Stimulated activated CD4-positive, alpha-beta T cell treated with anti-CD3 and anti-CD28 coated beads, TNF-alpha, amount 100 ng/mL, for 48 hours (primary cell): ENCODE data around the gene USH2A.

ENCODE experiments used
- DNase-seq, 3 donors: peaks; one replicate each; pipeline ENCODE4 v3.0.0-alpha.2; 2020; ENCODE audit warnings: low read depth in 3 of 3

The USH2A gene, protein sequence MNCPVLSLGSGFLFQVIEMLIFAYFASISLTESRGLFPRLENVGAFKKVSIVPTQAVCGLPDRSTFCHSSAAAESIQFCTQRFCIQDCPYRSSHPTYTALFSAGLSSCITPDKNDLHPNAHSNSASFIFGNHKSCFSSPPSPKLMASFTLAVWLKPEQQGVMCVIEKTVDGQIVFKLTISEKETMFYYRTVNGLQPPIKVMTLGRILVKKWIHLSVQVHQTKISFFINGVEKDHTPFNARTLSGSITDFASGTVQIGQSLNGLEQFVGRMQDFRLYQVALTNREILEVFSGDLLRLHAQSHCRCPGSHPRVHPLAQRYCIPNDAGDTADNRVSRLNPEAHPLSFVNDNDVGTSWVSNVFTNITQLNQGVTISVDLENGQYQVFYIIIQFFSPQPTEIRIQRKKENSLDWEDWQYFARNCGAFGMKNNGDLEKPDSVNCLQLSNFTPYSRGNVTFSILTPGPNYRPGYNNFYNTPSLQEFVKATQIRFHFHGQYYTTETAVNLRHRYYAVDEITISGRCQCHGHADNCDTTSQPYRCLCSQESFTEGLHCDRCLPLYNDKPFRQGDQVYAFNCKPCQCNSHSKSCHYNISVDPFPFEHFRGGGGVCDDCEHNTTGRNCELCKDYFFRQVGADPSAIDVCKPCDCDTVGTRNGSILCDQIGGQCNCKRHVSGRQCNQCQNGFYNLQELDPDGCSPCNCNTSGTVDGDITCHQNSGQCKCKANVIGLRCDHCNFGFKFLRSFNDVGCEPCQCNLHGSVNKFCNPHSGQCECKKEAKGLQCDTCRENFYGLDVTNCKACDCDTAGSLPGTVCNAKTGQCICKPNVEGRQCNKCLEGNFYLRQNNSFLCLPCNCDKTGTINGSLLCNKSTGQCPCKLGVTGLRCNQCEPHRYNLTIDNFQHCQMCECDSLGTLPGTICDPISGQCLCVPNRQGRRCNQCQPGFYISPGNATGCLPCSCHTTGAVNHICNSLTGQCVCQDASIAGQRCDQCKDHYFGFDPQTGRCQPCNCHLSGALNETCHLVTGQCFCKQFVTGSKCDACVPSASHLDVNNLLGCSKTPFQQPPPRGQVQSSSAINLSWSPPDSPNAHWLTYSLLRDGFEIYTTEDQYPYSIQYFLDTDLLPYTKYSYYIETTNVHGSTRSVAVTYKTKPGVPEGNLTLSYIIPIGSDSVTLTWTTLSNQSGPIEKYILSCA (N-terminal part only)

DNA sequence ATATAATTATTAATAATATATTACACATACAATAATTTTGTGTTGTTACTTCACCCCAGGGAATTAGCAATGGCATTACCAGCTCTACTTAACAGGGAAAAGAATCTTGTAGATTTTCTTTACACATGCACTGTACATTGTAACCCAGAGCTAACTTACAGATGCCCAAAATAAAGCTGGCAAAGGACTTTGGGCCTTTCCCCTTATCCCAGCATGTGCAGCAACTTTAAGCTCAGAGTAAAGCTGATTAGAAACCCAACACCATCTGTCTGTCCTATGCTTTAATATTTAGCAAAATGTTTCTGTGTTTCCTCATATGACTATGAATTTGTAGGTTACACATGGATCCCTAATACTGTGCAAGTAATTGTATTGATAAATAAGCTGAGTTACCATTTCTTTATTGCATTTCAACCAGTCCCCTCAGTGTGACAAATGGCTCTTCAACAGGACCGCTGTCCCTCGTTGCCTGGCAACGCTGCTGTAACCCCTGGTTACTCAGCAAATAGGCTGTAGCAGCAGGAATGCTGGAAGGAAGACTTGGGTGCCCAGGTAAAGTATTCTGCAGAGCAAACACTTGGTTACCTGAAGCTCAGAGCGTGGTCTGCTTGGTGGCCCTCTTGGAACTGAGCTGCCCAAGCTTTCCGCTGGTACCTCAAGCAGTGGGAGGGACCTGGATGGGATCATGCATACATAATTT is at the start of gene USH2A:
TSS of gene USH2A (minus strand) at position 628 of the 700 bp plus-strand sequence. CDS start 1,112 bp downstream, outside the sequence.
- DNase-seq: no peak

DNA sequence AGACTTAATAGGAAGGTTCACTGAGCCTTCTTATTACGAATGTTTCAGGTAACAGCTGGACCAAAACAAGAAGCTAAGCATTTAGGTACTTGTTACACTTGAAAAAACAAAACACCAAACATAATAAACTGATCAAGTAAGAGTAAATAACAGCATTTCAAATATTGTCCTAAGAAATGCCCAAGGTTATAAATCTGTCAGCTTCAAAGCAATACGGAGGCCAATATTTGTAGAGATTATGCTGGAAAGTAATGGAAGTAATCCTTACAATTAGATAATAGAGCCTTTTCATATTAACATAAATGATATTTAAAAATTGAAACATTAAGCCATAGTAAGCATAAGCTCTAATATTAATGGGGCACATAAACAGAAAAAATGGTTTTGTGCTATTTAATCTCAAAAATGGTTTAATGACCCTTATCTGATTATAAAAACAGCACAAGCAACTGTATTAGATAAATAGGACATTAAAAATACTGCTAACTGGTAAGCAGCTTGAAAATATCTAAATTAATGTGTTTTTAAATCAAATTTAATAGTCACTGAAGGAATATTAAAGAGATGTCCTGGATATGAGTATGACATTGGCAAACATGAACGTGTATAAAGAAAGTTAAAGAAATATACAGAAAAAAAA is 43.0 kb upstream of the USH2A start:
- DNase-seq: no peak

DNA sequence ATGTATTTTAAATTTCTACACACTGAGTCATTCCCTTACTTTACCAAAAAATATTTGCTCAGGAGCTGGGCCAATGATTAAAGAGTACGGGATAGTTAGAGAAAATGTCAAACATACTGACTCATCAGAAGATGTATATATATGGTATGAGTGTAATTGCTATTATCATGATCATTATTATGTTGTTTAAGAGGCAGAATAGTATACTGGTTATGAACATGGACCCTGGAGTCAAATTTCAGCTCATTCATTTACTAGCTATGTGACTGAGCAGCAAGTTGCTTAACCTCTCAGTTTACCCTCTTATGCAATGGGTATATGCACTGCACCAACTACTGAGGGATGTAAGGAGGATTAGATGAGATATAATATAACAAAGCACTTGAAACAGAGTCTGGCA is 41.2 kb upstream of the USH2A start:
- no peak for DNase-seq

DNA sequence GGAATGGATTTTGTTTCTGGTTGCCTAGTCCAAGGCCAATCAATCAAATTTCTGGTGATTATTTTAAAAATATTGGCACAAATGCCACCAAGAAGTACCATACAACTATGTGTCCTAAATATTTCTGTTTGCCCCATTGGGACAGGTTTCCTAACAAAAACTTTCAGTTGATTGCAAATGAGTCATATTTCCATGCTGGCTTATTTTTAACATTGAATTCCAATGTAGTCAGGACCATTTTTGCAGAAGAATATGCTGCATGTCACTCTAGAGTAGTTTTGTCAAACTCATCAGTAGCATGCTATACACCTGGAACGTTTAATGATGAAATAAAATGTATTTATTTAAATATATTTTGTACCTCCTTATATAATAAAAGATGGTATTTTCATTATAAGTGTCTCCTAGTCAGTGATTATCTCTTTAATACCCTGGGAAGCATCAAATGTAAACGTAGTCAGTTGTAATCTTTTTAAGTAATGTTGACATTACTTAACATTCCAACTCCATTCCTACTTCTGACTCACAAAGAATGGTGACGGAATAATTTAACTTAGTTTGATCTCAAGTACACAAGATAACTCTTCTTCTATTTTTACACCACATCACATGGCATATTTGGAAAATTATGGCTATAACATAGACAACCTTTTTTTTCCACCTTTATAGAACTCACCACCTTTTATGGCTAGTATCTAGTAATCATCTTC is 39.0 kb upstream of the USH2A start:
- DNase-seq: no peak

DNA sequence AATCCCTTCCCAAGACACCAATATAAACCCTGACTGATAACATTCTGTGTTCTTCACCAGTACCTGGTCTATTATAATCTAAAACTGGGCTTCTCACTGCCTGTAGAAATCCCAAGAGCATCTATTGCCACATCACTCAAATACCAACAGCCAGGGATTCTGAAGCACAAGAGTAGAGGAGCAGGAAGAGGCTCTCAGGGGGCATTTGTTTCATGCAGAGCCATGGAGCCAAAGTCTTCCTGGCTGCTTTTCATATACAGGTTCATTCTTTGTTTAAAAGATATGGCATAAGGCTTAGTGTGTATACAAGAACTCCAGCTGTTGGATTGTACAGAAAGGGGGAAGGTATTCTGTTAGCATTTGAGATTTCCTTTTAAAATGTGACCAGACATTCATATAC is 38.2 kb upstream of the USH2A start:
- no peak for DNase-seq

DNA sequence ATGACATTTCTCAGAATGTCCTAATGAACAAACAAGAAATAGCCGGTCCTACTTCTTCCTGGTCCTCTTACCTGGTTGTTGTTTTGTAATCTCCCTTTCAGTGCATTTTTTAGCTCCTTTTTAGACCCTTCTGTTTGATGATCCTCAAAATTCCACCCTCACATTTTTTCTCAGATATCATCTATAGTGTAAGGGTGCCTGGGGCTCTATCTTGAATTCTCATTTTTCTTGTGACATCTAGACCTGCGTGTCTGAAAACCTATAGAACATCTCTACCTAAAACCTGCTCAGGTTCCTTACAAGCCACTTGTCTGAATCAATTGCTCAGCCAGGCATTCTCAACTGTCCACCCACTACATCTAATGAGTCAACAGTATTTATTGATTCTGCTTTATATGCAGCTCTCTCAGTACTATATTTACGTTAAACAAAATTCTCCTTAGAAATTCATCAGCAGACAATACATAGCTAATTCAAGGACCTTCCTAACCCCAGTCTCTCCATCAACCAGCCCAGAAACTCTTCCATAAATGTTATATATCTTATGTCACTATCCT is 36.5 kb upstream of the USH2A start:
- no peak for DNase-seq

DNA sequence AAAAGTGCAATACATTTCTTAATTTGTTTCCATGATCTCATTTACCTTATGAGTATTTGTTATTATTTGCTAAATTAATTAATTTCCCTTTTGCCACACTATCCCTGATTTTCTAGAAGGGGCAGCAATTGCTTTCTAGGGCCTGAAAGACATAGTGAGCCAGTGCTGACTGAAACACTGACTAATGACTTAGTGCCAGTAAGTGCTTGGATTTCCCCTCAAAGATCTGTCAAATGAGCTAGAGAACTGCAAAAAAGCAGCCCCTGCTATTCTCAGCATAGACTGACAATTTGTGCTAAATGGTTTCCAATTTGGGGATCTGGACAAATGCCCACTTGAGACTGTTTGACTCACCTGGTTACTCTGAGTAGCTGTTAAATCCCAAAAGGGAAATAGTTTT is 35.6 kb upstream of the USH2A start:
- DNase-seq: no peak

DNA sequence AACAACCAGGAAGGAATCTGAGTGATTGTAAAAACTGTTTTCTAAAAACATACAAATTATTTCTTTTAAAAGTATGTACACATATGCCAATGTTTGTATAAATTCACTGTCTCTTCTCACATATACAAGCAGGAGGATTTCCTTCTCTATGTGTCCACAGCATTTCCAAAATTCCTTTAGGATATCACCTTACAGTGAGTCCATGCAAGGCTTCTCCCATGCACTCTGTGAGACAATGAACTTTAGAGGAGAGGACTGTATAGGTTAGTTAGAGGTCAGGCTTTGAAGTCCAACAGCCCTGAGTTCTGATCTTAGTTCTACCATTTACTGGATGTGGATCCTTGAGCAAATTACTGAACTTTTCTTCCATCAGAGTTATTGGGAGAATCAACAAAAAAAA is 34.1 kb upstream of the USH2A start:
- DNase-seq: no peak

DNA sequence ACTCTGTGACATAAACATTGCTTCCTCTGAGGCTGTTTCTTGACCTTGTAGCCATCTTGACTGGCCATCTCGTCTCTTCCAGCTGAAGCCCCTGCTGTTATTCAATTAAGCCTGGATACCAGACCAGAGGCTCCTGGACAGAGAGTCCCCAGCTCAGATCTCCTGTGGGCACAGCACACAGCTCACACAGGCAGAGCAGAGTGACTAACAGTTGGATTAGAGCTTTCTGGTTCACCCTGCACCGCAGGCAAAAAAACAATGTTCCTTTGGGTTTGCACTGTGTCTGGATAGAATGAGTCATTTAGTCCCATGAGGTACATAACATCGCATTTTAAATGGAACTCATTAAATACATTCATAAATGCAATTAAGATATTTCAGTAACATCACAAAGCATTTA is 33.4 kb upstream of the USH2A start:
- DNase-seq: no peak

DNA sequence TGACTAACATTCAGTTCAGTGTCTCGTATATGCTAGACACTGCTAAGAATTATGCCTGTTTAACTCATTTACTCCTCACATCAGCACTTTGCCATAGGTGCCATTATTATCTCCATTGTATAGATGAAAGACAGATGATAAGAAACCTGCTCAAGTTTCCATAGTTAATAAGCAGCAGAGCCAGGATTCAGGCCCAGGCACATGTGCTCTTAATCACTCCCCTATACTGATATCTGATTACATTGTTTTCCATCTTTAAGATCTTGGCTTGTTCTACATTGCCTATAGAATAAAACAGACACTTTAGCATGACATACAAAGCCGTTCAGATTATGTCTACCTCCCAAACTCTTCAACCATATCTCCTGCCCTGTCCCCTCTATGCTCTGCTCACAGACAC is 30.5 kb upstream of the USH2A start:
- no peak for DNase-seq

DNA sequence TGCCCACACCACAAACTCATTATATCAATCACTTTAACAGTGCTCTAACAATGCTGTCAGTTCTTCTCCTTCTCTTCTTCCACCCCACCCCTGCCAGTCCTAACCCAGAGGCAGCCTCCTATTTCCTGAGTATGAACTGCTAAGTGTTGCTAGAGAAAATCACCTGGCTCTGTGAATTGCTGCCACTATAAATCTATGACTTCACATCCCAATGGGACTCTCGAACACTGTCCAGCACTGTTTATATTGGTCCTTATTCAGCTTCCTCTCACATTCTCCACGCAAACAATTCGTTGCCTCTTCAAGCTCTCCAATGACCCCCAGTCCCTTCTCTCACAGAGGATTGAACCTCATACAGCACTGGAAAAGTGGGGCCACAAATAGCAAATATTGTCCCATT is 27.0 kb upstream of the USH2A start:
- no peak for DNase-seq

DNA sequence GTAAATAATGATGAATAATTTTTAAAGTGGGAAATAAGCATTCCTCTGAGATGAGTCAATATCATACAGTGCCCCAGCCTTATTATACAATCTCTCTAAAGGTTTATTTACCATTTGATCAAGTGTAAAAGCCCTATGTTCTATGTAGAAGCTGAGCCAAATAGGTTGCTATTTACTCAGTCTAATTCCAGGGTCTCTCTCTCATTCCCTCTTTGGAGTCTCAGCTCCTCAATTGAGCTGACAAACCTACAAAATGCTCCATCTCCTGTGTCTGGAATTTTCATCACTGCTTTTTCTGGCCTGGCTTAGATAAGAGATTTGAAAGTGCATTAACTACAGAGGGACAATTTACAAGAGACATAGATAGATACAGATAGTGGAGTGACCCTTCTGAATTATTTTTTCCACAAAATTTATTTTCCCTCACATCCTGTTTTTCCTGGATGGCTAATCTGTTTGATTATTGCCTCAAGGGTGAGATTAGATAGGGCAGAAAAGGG is 24.8 kb upstream of the USH2A start:
- DNase-seq: no peak

DNA sequence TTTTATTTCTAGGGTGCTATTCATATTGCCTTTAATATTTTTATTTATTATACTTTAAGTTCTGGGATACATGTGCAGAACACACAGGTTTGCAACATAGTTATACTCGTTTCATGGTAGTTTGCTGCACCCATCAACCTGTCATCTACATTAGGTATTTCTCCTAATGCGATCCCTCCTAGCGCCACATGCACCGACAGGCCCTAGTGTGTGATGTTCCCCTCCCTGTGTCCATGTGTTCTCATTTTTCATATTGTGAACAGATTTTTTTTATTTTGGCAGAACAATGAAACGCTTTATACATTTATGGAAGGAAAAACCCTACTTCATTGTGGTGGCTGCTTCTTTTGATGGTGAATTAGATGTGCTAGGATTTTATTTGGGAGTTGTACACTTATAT is 14.4 kb upstream of the USH2A start:
- DNase-seq: no peak

DNA sequence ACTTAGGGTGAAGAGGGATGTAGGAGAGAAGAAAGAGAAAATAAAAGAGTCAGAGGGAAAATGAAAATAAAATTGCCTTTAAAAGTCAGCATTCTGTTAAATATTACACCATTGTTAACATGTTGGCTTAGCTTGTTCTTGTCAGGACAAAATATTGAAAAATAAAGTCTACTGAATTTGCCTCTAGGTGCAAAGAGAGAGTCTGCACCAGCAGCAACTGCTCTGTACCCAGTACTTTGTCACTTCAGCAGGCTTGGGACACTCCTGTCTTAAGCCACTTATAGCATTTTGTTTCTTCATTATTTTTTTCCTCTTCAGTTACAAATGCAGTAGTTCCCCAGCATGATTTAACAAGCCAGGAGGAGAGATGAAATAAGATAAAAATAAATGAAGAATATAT is 11.0 kb upstream of the USH2A start:
- DNase-seq: no peak

DNA sequence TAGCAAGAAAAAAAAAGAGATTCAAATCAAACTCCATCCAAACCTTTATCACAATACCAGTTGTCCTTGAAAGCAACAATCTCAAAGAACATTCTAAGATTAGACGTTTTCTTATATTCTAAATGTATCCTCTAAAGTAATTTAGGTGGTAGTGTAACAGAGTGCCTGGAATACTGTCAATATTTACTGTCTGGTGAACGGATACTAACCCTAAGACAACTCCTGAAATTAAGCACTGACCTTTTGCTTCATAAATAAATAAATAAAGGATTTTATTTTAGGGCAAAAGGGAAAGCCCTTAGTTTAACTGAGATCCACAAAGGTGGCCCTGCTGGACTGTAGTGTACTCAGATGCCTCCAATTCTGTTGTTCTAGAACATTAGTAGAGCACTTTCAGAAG is 9.9 kb upstream of the USH2A start:
- no peak for DNase-seq

DNA sequence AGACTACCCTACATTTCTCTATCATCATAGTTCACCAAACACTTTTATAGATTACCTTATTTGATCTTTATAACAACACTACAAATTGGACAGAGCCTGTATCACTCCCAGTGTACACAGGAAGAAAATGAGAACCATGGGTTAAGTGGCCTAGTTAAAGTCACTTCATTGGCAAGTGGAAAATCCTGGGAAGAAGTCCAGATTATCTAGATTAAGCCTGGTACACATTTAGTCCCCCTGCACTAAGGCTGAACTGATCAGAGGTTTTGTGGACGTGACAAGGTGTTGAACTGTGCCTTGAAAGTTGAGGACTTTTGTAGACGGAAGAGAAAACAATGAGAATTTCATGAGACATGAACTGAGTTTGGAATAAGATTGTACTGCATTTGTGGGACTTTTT is 7.5 kb upstream of the USH2A start:
- DNase-seq: no peak

DNA sequence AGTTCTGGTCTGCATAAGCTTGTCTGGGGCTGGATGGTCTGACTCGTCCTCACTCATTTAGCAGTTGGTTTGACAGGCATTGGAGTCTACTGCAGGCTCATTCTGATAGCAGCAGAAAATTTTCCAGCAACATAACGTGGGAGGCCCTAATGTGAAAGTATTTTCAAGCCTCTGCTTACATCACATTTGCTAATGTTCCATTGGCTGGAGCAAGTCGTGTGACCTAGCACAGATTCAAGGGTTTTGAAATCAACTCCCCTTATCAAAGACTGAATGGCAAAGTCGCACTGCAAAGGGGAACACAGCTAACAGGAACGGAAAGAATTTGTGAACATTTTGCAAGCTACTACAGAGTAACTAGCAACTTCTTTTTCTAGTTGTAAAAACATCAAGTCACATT is 2.3 kb upstream of the USH2A start:
- DNase-seq: no peak

DNA sequence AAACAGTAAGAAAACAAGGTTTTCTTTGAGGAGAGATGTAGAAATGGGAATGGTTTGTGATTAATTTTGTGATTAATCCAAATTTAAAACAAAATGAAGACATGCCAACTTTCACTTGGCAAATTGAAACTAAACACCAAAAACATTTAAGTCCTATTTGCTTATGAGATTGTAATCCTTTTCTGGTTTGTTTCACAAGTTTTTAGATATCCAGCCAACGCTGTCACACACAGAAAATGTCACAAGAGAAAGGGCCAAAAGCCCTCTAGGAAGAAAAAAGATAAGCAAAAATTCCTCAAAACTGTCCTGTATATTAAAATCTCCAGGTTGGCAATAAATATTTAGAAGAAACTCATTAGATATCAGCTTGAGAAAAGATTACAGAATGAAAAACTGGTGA is 2.5 kb downstream of the USH2A start:
- DNase-seq: no peak

DNA sequence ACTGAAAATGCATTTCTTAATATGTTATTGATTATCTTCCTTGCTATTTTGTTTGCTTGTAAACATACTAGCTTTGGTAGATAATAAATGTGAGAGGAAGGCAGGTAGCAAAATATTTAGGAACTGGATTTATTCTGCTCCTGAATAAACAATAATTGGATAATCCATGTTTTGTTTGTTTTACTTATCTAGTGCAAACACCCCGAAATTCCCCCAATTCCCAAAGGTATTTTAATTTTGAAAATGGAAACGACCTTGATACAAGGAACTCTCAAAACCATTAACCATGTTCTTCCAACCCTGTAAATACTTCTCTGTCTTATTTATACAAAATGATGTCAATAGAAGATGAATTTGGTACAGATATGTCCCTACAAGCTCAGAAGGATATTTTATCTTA is 3.0 kb downstream of the USH2A start:
- DNase-seq: no peak

DNA sequence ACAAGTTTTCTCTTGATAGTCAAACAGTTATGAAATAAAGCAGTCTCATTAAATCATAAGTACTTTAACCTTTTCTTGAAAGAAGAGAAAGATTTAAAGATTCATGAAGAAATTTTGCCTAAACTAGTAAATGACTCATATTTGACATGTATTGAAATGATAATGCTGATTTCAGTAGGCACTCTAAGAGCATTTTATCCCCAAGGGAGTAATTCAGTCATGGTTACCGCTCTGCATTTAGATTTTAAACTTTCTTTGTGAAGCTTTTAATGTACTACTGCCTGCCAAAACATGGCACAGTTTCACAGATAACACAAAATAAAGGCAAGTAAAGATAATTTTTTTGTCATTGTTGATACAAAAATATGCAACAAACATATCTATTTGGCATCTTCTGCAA is 6.8 kb downstream of the USH2A start:
- no peak for DNase-seq
